HG02943 (cell line): ENCODE measurements around the gene OR52E4.

Source experiments
- ATAC-seq: cut with Tn5 transposase; IDR thresholded peaks from one replicate; pipeline ENCODE4 v1.9.1; 2021; ENCODE audit warnings: mild to moderate bottlenecking, low read depth, moderate library complexity; ENCODE audit not compliant: unreplicated experiment

The OR52E4 gene

GRCh38 chr11:5928811-5929210 lies 48.4 kb downstream of the OR52E4 start:
- no peak for ATAC-seq

GRCh38 chr11:5929571-5930368 lies 49.3 kb downstream of the OR52E4 start:
- ATAC-seq, result no peak

GRCh38 chr11:5930614-5931013 lies 50.2 kb downstream of the OR52E4 start:
- ATAC-seq, result no peak

- ATAC-seq, result no peak
Observed at GRCh38 chr11:5931061-5931460, 50.6 kb downstream of the OR52E4 start.

GRCh38 chr11:5932671-5933070 lies 52.2 kb downstream of the OR52E4 start:
- ATAC-seq, result no peak

GRCh38 chr11:5933116-5933515 lies 52.7 kb downstream of the OR52E4 start:
- no peak for ATAC-seq
